NCI-H82 treated with DMSO at 0.1 percent for 48 hours (cell line): Measurements from ENCODE around the gene GPR25.
"Not testable (repeated sequence)": the region's sequence is repeated elsewhere in the genome, so short reads cannot be mapped to it uniquely, and the experiment has no call there.

Experiments used
- DNase-seq: peaks from one replicate; lab custom pipeline; 2025; ENCODE audit not compliant: unreplicated experiment; lab: John Stamatoyannopoulos, UW

Gene GPR25

GRCh38 chr1:200911361-200911760, 38.6 kb downstream of the GPR25 start:
- no peak for DNase-seq

GRCh38 chr1:200911936-200912335, 39.2 kb downstream of the GPR25 start:
- DNase-seq = not testable (repeated sequence)

GRCh38 chr1:200912737-200913407, 40.1 kb downstream of the GPR25 start:
- no peak for DNase-seq

GRCh38 chr1:200916152-200916551, 43.4 kb downstream of the GPR25 start:
- DNase-seq = no peak

- no peak for DNase-seq
Observed at GRCh38 chr1:200916681-200917080, 43.9 kb downstream of the GPR25 start.

- DNase-seq = no peak
Observed at GRCh38 chr1:200917291-200917817, 44.6 kb downstream of the GPR25 start.

- DNase-seq = no peak
Observed at GRCh38 chr1:200918006-200918405, 45.2 kb downstream of the GPR25 start.

- no peak for DNase-seq
Observed at GRCh38 chr1:200919386-200919785, 46.6 kb downstream of the GPR25 start.

GRCh38 chr1:200921571-200922110, 48.9 kb downstream of the GPR25 start:
- DNase-seq = no peak

GRCh38 chr1:200922406-200922805, 49.6 kb downstream of the GPR25 start:
- DNase-seq = no peak

- DNase-seq = no peak
Observed at GRCh38 chr1:200923601-200924000, 50.8 kb downstream of the GPR25 start.
